ENCODE data around the gene CFAP119. TPM values are rescaled to one million over a fixed set of nuclear protein-coding genes. Genes with fewer than 3 reads are reported as not detected.

CFAP119 gene
- total and polyA plus RNA-seq, 7 experiments from 2014 or later, result 0.41 to 5.9 (median 2.8) TPM

- peaks cover 0 to 24% (median 0%) of the 10 kb centered on the region in 5 donors for H3K27me3 Mint-ChIP-seq
- Histone ChIP-seq H3K9me3 (ENCODE audit: control insufficient read depth in 2 of 3, low read length in 3 of 3) (no peaks in the 10 kb centered on the region), H3K4me1 (ENCODE audit: control insufficient read depth in 2 of 2, insufficient read depth in 2 of 2, low read length in 2 of 2) (peaks cover 7 to 10% of the 10 kb centered on the region in 2 donors), H3K27me3 (ENCODE audit: control insufficient read depth in 2 of 2, insufficient read depth in 2 of 2, low read length in 2 of 2) (no peaks in the 10 kb centered on the region), H3K4me3 (ENCODE audit: low read length) (peak overlapping the region; percentile 86), H3K36me3 (ENCODE audit: control insufficient read depth in 2 of 3, insufficient read depth in 3 of 3, low read length in 3 of 3) (peaks cover 0 to 5% (median 0%) of the 10 kb centered on the region in 3 experiments), H3K27ac (ENCODE audit: low read depth, low read length) (peak overlapping the region; percentile 76)
- intact Hi-C loops (cut with micrococcal nuclease), result loop anchor here in 1 of 2 donors (1.0 kb wide), 4 partner anchors 9 to 116 kb away; partner anchors contain the start of gene ZNF629
- peaks cover 0 to 7% (median 0%) of the 10 kb centered on the region in 5 donors for H3K36me3 Mint-ChIP-seq
- ChIA-PET CTCF (interaction anchor here (0.9 to 2.2 kb wide), 4 partner anchors 10 to 117 kb away, joined by 3 to 6 read pairs (median 4); partner anchors contain the start of gene ZNF629), POLR2A (interaction anchor here (0.5 to 3.3 kb wide), 18 partner anchors 9 to 375 kb away, joined by 3 to 39 read pairs (median 4); partner anchors contain the start of genes CTF1, FUS, PHKG2 and ZNF629)
- DNase-seq (peak in 3 of 9 donors; percentile 6 to 27 (median 26)), ATAC-seq (peak; percentile 15)
- peak overlapping the region in 8 of 9 donors; percentile 28 to 94 (median 80) for H3K27ac Mint-ChIP-seq
- peak overlapping the region; percentile 79 to 99 (median 90) for H3K4me3 Mint-ChIP-seq
- peaks cover 14 to 31% (median 22%) of the 10 kb centered on the region in 7 donors for H3K4me1 Mint-ChIP-seq
- H3K9me3 Mint-ChIP-seq, result no peaks in the 10 kb centered on the region
These were observed 43.2 kb upstream of the CFAP119 start for GRCh38 chr16:30805056-30805369.

DNA sequence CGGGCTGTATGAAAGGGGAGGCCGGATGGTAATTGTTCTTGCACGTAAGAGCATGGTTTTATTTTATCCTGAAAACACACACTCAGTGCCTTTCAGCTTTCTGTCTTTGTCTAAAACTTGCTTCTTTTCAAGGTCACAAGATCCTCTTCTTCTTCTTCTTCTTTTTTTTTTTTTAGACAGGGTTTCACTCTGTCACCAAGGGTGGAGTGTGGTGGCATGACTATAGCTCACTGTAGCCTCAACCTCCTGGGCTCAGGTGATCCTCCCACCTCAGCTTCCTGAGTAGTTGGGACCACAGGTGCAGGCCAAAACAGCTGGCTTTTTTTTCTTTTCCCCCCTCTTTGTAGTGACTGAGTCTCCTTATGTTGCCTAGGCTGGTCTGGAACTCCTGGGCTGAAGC is 41.1 kb upstream of the CFAP119 start:
- ATAC-seq (no peak), DNase-seq (no peak)
- Mint-ChIP-seq H3K4me3 (peak overlapping the region in 3 of 10 donors; percentile 7 to 65 (median 57)), H3K36me3 (peaks cover 0 to 7% (median 0%) of the 10 kb centered on the region in 5 donors), H3K27me3 (peaks cover 0 to 17% (median 0%) of the 10 kb centered on the region in 5 donors), H3K4me1 (peaks cover 14 to 31% (median 22%) of the 10 kb centered on the region in 7 donors), H3K9me3 (no peaks in the 10 kb centered on the region), H3K27ac (peak overlapping the region in 1 of 9 donors; percentile 18)
- Histone ChIP-seq H3K36me3 (ENCODE audit: control insufficient read depth in 2 of 3, insufficient read depth in 3 of 3, low read length in 3 of 3) (peaks cover 0 to 5% (median 0%) of the 10 kb centered on the region in 3 experiments), H3K27me3 (ENCODE audit: control insufficient read depth in 2 of 2, insufficient read depth in 2 of 2, low read length in 2 of 2) (no peaks in the 10 kb centered on the region), H3K9me3 (ENCODE audit: control insufficient read depth in 2 of 3, low read length in 3 of 3) (no peaks in the 10 kb centered on the region), H3K27ac (ENCODE audit: low read depth, low read length) (no peak overlapping the region), H3K4me1 (ENCODE audit: control insufficient read depth in 2 of 2, insufficient read depth in 2 of 2, low read length in 2 of 2) (peaks cover 7 to 10% of the 10 kb centered on the region in 2 donors), H3K4me3 (ENCODE audit: low read length) (no peak overlapping the region)
- POLR2A ChIA-PET, result interaction anchor here (0.7 to 1.2 kb wide), 4 partner anchors 16 to 73 kb away, joined by 3 to 4 read pairs (median 3); partner anchors contain the start of gene ZNF629
- intact Hi-C loops (cut with micrococcal nuclease), result no loop called here
- CTCF ChIA-PET, result interaction anchor here (0.7 kb wide), 1 partner anchor 8 kb away, joined by 3 read pairs; no protein-coding TSS in a partner anchor

GRCh38 chr16:30797670-30798309 is 35.9 kb upstream of the CFAP119 start:
- CTCF ChIA-PET, result no interaction called here
- Histone ChIP-seq H3K36me3 (ENCODE audit: control insufficient read depth in 2 of 3, insufficient read depth in 3 of 3, low read length in 3 of 3) (no peaks in the 10 kb centered on the region), H3K27me3 (ENCODE audit: control insufficient read depth in 2 of 2, insufficient read depth in 2 of 2, low read length in 2 of 2) (no peaks in the 10 kb centered on the region), H3K4me3 (ENCODE audit: low read length) (no peak overlapping the region), H3K27ac (ENCODE audit: low read depth, low read length) (no peak overlapping the region), H3K9me3 (ENCODE audit: control insufficient read depth in 2 of 3, low read length in 3 of 3) (no peaks in the 10 kb centered on the region), H3K4me1 (ENCODE audit: control insufficient read depth in 2 of 2, insufficient read depth in 2 of 2, low read length in 2 of 2) (no peaks in the 10 kb centered on the region)
- intact Hi-C loops (cut with micrococcal nuclease), result no loop called here
- POLR2A ChIA-PET, result interaction anchor here (0.6 to 1.7 kb wide), 3 partner anchors 9 to 662 kb away, joined by 3 to 6 read pairs (median 4); partner anchors contain the start of gene PHKG2
- DNase-seq (no peak), ATAC-seq (no peak)
- no peaks in the 10 kb centered on the region for H3K36me3 Mint-ChIP-seq
- no peak overlapping the region for H3K27ac Mint-ChIP-seq
- no peaks in the 10 kb centered on the region for H3K27me3 Mint-ChIP-seq
- no peak overlapping the region for H3K4me3 Mint-ChIP-seq
- H3K4me1 Mint-ChIP-seq, result peaks cover 0 to 4% (median 0%) of the 10 kb centered on the region in 7 donors
- no peaks in the 10 kb centered on the region for H3K9me3 Mint-ChIP-seq

DNA sequence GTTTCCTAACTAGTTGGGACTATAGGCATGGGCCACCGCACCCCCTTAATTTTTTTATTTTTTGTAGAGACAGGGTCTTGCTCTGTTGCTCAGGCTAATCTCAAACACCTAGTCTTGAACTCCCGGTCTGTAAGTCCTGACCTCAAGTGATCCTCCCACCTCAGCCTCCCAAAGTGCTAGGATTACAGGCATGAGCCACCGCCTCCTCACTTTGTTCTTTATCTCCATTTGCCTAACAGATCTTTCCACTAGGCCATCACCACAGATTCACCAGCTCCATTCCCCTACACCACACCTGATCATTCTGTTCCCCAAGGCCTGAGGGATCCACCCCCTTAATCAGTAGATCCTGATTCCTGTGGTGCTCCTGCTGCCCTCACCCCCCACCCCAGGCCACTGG is 32.8 kb upstream of the CFAP119 start:
- Mint-ChIP-seq H3K36me3 (no peaks in the 10 kb centered on the region), H3K9me3 (no peaks in the 10 kb centered on the region), H3K4me3 (no peak overlapping the region), H3K27me3 (peaks cover 0 to 1% (median 0%) of the 10 kb centered on the region in 5 donors), H3K27ac (no peak overlapping the region), H3K4me1 (no peaks in the 10 kb centered on the region)
- ChIA-PET POLR2A (no interaction called here), CTCF (interaction anchor here (0.6 kb wide), 2 partner anchors 8 to 44 kb away, joined by 3 to 4 read pairs; no protein-coding TSS in a partner anchor)
- intact Hi-C loops (cut with micrococcal nuclease), result no loop called here
- Histone ChIP-seq H3K27ac (ENCODE audit: low read depth, low read length) (no peak overlapping the region), H3K4me1 (ENCODE audit: control insufficient read depth in 2 of 2, insufficient read depth in 2 of 2, low read length in 2 of 2) (no peaks in the 10 kb centered on the region), H3K36me3 (ENCODE audit: control insufficient read depth in 2 of 3, insufficient read depth in 3 of 3, low read length in 3 of 3) (no peaks in the 10 kb centered on the region), H3K27me3 (ENCODE audit: control insufficient read depth in 2 of 2, insufficient read depth in 2 of 2, low read length in 2 of 2) (no peaks in the 10 kb centered on the region), H3K4me3 (ENCODE audit: low read length) (no peak overlapping the region), H3K9me3 (ENCODE audit: control insufficient read depth in 2 of 3, low read length in 3 of 3) (no peaks in the 10 kb centered on the region)
- ATAC-seq, result no peak
- DNase-seq, result no peak

DNA sequence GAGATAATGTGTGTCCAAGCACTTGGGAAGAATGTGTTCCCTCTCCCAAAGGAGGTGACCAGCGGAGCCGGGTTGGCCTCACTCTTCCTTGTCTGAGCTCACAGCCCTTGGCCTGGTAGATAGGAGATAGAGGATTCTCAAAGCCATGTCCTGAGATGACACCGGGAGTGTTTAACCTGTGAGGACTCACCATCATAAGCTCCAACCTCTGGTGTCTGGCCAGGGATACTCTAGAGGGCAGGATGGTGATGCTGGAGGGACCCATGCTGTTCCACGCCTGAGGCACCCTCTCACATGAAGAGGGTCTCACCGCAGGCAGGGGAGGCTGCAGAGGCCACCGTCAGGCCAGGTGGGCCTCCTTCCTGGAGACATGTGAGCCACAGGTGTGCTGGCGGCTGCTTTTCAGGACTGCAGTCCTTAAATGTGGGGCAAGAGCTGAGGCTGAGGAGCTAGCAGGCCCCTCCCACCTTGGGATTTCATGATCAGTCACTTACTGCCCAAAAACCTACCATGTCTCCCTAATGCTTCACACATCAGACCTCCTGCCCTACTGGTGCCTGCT is 31.7 kb upstream of the CFAP119 start:
- Histone ChIP-seq H3K4me1 (ENCODE audit: control insufficient read depth in 2 of 2, insufficient read depth in 2 of 2, low read length in 2 of 2) (no peaks in the 10 kb centered on the region), H3K9me3 (ENCODE audit: control insufficient read depth in 2 of 3, low read length in 3 of 3) (no peaks in the 10 kb centered on the region), H3K4me3 (ENCODE audit: low read length) (no peak overlapping the region), H3K36me3 (ENCODE audit: control insufficient read depth in 2 of 3, insufficient read depth in 3 of 3, low read length in 3 of 3) (no peaks in the 10 kb centered on the region), H3K27ac (ENCODE audit: low read depth, low read length) (no peak overlapping the region), H3K27me3 (ENCODE audit: control insufficient read depth in 2 of 2, insufficient read depth in 2 of 2, low read length in 2 of 2) (no peaks in the 10 kb centered on the region)
- CTCF ChIA-PET, result no interaction called here
- H3K4me1 Mint-ChIP-seq, result no peaks in the 10 kb centered on the region
- H3K36me3 Mint-ChIP-seq, result no peaks in the 10 kb centered on the region
- no peaks in the 10 kb centered on the region for H3K9me3 Mint-ChIP-seq
- no peak for ATAC-seq
- DNase-seq, result no peak
- intact Hi-C loops (cut with micrococcal nuclease), result no loop called here
- no peak overlapping the region for H3K27ac Mint-ChIP-seq
- peaks cover 0 to 7% (median 0%) of the 10 kb centered on the region in 5 donors for H3K27me3 Mint-ChIP-seq
- POLR2A ChIA-PET, result interaction anchor here (0.6 to 0.9 kb wide), 2 partner anchors 12 to 201 kb away, joined by 3 read pairs; no protein-coding TSS in a partner anchor
- H3K4me3 Mint-ChIP-seq, result no peak overlapping the region

GRCh38 chr16:30787613-30788378 is 25.9 kb upstream of the CFAP119 start:
- intact Hi-C loops (cut with micrococcal nuclease), result loop anchor here in 1 of 2 donors (1.0 to 2.0 kb wide), 3 partner anchors 18 to 88 kb away; partner anchors contain the start of genes CFAP119 and RNF40
- Mint-ChIP-seq H3K9me3 (peaks cover 0 to 2% (median 0%) of the 10 kb centered on the region in 11 donors), H3K4me1 (peaks cover 0 to 25% (median 22%) of the 10 kb centered on the region in 7 donors), H3K27me3 (peaks cover 0 to 43% (median 0%) of the 10 kb centered on the region in 5 donors), H3K27ac (peak overlapping the region in 5 of 9 donors; percentile 36 to 71 (median 46)), H3K4me3 (peak overlapping the region; percentile 74 to 94 (median 88)), H3K36me3 (peaks cover 0 to 8% (median 3%) of the 10 kb centered on the region in 5 donors)
- Histone ChIP-seq H3K9me3 (ENCODE audit: control insufficient read depth in 2 of 3, low read length in 3 of 3) (no peaks in the 10 kb centered on the region), H3K27ac (ENCODE audit: low read depth, low read length) (no peak overlapping the region), H3K4me1 (ENCODE audit: control insufficient read depth in 2 of 2, insufficient read depth in 2 of 2, low read length in 2 of 2) (peaks cover 7% of the 10 kb centered on the region in 2 donors), H3K27me3 (ENCODE audit: control insufficient read depth in 2 of 2, insufficient read depth in 2 of 2, low read length in 2 of 2) (peaks cover 0 to 7% of the 10 kb centered on the region in 2 donors), H3K36me3 (ENCODE audit: control insufficient read depth in 2 of 3, insufficient read depth in 3 of 3, low read length in 3 of 3) (peaks cover 0 to 16% (median 0%) of the 10 kb centered on the region in 3 experiments), H3K4me3 (ENCODE audit: low read length) (peak overlapping the region; percentile 60)
- ChIA-PET CTCF (interaction anchor here (0.7 kb wide), 1 partner anchor 17 kb away, joined by 3 read pairs; no protein-coding TSS in a partner anchor), POLR2A (interaction anchor here (1.0 to 1.3 kb wide), 4 partner anchors 15 to 40 kb away, joined by 3 to 15 read pairs (median 4); no protein-coding TSS in a partner anchor)
- no peak for ATAC-seq
- no peak for DNase-seq
